HG03097 (cell line): ENCODE measurements around the gene TAF6.

ENCODE experiments used
- ATAC-seq: cut with Tn5 transposase; IDR thresholded peaks from one replicate; pipeline ENCODE4 v1.9.1; 2021; ENCODE audit not compliant: unreplicated experiment, low FRiP score

The TAF6 gene

DNA sequence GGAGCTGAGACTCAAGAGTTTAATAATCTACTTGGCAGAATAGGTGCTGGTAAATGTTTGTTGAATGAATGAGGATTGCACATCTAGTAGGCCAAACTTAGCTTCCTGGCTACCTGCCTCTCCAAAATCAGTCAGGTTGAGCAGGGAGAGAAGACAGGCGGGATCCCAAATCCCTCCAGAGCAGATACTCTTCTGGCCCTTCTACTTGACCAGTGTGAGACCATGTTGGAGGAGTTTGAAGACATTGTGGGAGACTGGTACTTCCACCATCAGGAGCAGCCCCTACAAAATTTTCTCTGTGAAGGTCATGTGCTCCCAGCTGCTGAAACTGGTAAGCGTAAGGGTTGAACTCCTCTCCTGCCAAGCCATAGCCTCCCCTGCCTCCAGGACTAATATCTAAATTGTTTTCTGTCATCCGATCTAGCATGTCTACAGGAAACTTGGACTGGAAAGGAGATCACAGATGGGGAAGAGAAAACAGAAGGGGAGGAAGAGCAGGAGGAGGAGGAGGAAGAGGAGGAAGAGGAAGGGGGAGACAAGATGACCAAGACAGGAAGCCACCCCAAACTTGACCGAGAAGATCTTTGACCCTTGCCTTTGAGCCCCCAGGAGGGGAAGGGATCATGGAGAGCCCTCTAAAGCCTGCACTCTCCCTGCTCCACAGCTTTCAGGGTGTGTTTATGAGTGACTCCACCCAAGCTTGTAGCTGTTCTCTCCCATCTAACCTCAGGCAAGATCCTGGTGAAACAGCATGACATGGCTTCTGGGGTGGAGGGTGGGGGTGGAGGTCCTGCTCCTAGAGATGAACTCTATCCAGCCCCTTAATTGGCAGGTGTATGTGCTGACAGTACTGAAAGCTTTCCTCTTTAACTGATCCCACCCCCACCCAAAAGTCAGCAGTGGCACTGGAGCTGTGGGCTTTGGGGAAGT, 5.4 kb upstream of the TAF6 start:
- ATAC-seq: no peak

DNA sequence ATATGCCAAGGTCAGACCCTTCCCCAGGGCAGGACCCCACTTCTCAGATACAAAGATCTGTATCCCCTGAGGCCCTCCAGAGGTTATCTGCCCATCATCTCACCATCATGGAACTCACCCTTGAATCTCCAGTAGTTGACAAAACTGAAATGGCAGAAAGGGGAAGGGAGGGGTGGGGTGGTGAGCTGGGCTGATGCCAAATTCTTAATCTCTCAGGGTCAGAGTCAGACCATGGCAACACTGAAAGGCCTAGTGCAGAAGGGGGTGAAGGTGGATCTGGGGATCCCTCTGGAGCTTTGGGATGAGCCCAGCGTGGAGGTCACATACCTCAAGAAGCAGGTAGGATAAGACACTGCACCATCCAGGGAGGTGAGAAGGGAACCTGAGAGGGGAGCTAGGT, 3.4 kb upstream of the TAF6 start:
- no peak for ATAC-seq

DNA sequence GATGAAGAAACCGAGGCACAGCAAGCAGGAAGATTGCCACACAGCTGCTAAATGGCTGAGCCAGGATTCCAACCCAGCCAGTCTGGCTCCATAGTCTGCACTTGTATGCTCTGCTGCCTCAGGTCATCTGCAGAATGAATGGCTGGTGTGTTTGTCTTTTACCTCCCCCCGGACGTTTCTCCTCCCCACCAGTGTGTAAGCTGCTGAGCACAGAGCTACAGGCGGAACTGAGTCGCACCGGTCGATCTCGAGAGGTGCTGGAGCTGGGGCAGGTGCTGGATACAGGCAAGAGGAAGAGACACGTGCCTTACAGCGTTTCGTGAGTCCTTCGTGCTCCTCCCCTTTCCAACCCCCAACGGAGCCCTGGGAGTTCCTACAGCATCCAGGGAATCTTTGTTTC, 2.9 kb upstream of the TAF6 start:
- no peak for ATAC-seq

DNA sequence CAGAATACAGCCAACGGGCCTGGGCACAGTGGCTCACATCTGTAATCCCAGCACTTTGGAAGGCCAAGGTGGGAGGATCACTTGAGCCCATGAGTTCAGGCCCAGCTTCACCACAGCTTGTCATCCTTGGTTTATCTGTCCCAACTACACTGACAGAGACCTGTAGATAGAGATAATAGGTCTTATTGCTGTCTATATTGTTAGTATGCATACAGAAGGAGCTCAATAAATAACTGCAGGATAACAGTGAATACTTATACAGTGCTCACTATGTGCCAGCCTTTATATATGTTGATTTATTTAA, 1.5 kb upstream of the TAF6 start:
- no peak for ATAC-seq

DNA sequence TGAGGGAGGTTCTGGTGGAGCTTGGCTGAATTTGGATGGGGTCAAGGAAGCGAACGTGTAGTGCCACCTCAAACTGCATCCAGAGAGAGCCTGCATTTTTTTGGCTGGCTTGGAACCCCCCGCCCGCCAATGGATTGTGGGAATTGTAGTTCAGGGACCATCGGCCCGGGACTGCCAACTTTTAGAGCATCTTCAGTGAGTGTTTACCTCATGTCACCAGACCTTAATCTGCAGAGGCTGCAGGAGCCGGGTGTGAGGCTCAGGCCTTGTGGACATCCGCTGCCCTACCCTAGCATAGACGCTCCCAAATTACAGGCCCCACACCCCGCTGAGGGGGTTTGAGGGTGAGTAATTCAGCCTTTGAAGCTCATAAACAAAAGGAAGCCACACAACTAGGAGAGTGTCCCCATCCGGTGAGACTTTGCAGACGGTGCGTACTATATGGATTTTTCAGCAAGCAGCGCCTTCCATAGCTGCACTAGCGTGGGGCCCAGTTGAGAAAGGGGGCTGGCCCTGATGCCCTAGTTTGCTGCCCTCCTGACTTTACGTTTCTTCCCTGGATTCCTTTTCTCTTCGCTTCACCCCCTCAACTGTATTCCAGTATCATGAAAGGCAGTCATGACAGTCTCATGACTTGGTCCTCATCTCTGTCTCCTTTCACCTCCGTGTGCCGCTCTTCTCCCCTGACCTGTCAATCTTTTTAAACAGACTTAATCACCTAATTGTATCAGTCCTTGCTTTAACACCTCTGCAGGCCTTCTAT, 993 bp upstream of the TAF6 start:
- peak; percentile 38 for ATAC-seq

DNA sequence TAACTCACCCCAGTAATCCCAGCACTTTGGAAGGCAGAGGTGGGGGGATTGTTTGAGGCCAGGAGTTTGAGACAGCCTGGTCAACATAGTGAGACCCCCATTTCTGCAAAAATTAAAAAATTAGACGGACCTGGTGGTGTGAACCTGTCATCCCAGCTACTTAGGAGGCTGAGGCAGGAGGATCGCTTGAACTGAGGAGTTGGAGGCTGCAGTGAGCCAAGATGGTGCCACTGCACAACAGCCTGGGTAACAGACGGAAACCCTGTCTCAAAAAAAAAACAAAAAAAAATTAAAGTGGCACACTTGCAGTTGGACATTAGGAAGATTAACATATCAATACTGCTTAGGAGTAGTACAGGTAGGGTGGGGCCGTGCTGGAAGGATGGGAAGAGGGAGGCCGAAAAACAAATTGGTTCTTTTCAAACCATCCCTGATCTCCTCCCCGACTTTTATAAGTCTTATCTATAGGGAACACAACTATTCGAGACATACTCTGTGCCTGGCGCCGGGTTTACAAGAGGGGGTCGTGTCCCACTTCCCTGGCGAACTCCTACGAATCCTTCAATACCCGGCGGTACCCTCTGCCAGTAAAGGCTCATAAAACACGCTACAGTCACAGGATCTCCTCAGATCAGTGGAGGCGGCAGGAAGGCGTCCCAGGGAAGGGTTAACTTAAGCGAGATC, 628 bp downstream of the TAF6 start:
- no peak for ATAC-seq

DNA sequence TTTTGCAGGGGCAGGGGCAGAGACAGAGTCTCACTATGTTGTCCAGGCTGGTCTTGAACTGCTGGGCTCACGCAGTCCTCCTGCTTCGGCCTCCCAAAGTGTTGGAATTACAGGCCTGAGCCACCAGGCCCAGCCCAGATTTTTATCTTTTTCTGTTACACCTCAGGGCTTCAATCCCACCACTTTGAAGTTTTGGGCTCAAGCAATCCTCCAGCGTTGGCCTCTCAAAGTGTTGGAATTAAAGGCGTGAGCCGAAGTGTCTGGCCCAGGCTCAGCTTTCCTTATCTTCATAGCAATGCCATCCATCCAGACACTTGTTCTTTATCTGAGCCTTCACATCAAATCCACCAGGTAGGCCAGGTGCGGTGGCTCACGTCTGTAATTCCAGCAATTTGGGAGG, 4.1 kb downstream of the TAF6 start:
- no peak for ATAC-seq

DNA sequence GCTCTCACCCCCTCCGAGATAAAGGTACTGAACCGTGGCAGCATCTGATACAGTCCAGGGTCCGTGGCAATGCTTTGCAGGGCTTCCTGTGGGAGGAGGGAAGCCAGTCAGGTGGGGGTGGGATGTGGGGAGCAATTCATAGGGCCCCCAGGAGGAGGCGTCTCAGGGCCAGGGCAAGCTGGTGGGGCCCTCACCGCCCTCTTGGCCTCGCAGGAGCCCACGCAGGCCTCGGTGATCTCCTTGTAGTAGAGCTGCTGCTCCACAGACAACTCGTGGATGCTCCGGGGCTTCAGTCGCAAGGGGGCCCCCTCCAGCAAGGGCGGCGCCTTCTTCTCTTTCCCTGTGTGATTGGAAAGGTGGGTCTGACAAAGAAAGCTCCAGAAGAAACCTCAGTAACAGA, 7.2 kb downstream of the TAF6 start:
- no peak for ATAC-seq

DNA sequence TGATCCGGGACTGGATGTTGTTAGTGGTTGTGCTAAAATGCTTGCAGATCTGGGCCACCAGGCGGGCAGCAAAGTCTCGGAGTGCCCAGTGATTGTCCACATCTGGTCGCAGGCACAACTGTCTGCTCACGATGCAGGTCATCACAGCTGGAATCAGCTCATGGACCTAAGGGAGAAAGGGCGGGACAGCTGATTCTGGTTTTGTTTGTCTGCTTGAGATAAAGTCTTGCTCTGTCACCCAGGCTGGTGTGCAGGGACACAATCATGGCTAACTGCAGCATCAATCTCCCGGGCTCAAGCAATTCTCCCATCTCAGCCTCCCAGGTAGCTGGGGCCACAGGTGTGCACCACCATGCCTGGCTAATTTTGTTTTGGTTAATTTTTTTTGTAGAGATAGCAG, 8.0 kb downstream of the TAF6 start:
- no peak for ATAC-seq

DNA sequence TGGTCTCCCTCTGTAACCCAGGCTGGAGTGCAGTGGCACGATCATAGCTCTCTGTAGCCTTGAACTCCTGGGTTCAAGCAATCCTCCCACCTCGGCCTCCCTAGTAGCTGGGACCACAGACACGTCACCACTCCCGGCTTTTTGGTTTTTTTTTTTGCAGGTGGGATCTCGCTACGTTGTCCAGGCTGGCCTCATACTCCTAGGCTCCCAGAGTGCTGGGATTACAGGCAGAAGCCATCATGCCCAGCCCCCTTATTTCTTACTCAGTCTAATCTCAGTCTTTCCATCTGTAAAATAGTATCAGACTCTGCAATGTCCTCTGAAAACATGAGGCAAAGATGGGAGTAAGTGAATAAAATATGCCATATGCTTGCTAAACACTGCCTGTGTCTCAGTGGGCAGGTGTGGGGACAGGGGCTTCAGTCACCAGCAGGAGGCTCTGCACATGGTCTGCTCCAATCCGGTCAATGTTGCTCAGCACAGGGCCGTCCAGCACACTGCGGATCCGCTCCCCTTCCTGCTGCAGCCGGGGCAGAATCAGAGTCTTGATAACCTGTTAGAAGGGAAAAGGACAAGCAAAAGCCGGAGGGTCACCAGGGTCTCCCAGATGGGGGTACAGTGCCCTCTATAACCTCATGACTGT, 9.5 kb downstream of the TAF6 start:
- ATAC-seq: no peak

DNA sequence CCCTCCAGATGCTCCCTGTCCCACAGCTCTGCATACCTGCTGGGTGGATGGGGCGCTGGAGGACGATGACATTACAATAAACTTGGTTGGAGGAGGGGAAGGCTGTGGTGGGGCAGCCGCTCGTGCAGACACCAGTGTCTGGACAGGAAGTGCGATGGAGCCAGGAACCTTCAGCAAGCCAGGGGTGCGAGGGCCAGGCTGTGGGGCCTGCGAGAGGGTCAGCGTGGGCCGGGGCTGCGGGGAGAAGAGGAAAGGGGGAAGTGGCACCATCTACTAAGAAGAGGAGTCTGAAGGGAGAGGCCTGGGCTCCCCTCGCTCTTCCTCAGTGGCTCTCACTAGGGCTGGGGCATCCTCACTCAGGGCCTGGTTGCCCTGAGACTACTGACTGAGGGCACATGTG, 11.3 kb downstream of the TAF6 start:
- no peak for ATAC-seq

DNA sequence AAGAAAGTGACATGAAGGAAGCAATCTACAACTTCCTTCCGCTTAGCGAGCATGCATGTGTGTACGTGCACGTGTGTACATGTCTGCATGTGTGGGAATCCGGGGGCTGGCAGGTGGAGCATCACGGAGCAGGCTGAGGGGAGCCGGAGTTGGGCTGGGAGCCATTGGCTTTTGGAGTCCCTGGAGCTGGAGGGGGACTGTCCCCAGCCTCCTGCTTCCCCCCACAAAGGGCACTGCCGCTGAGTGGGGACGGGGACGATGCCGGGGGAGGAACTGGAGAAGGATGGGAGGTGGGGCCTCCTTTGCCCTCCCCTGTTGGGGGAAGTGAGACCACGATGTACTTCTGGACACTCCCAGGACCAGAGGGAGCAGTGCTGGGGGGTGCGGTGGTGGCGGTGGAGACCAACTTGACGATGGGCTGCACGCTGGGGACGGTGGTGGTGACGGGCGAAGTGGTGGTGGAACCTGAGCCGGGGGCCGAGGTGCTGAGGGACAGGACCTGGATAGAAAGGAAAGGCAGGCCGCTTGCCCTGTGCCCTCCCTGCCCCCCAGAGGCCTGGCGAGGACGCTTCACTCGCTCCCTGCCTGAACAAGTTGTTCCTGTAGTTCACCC, 11.9 kb downstream of the TAF6 start:
- ATAC-seq: no peak

DNA sequence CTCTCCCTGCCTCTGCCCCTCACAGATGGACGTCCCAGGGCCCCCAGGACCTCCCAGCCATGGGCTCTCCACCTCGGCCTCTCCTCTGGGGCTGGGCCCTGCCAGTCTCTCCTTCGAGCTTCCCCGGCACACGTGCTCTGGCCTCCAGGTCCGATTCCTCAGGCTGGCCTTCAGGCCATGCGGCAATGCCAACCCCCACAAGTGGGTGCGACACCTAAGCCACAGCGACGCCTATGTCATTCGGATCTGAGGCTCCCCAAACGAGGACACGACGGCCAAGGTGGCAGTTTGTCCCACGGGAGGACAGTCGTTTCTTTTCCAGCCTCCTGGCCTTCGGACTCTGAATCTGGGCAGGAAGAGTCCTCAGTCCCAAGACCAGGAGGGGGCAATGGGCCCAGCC, 12.5 kb downstream of the TAF6 start:
- no peak for ATAC-seq

DNA sequence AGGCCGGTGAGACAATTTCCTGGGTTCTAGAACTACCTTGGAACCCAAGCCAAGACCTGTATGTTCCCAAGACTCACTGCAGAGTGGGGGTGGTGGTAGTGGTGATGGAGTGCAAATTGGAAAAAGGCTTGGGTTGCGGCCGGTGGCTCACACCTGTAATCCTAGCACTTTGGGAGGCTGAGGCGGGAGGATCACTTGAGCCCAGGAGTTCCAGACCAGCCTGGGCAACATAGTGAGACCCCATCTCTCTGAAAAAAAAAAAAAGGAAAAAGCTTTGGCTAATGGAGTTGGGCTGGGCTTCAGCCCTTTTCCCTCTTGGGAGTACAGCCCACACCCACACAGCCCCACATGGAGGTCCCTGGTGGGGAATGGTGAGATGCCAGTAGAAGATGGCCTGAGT, 13.6 kb downstream of the TAF6 start:
- no peak for ATAC-seq

DNA sequence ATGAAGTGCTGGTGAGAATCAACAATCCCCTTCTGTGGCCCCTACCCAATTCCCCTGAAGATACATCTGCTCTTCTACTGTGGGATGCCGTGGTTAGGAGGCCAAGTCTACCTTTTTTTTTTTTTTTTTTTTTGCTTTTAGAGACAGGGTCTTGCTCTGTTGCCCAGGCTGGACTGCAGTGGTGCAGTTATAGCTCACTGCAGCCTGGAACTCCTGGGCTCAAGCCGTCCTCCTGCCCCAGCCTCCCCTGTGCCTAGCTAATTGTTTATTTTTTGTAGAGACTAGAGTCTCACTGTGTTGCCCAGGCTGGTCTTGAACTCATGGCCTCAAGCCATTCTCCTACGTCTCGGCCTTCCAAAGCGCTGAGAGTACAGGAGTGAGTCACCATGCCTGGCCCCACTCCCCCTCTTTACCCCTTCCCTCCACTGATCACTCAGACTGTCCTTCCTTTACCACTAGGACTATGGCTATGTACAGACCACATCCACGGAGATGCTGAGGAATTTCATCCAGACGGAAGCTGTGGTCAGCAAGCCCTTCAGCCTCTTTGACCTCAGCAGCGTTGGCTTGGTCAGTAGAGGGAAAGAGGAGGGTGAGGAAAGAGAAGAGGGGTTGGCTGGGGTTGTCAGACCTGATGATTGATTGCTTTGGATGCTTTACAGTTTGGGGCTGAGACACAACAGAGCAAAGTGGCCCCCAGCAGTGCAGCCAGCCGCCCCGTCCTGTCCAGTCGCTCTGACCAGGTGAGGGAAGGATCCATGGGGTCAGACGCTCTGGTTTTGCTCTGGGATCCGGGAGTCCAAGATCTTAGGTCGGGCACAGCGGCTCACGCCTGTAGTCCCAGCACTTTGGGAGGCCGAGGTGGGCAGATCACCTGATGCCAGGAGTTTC, 16.0 kb downstream of the TAF6 start:
- no peak for ATAC-seq

DNA sequence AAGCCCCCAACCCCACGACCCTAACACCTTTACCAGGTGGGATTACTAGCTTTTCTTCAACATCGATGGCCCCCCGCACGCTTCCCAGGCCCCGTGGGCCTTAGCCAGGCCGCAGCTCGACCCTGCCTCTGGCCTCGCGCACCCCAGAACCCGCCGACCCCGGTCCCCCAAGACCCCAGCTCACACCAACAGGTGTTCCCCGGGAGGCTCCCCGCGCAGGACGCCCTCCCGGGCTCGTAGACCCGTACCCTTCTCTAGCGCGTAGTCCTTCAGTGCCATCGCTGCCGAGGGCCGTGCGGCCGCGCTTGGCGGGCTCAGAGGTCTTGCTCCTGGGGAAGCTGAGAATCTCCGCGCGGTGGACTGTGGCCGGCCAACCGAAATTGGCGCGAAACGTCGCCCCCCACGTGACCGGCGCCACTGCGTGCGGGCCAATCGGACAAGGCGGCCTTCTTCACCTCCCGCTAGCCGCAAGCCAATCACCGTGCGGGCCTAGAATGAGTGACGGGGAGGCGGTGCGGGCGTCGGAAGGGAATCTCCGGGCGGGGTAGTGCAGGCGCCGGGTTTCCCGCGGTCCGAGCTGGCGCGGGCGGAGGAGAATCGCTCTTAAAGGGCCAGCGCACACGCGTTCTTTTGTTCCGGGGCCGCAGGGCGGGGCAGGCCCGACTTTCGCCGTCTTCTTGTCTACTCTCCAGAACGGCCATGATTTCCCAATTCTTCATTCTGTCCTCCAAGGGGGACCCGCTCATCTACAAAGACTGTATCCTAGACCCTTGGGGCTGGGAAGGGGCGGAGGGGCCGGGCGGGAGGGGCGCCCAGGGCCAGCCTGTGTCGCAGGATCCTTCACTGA, 17.9 kb downstream of the TAF6 start, which contains the start of the genes AP4M1 and MCM7:
AP4M1 (plus strand) TSS at position 628 of the 847 bp plus-strand sequence; CDS start at position 700, 72 bp downstream.
MCM7 (minus strand) TSS at position 382 of the 847 bp plus-strand sequence; CDS start at position 279, 103 bp downstream.
- peak; percentile 65 for ATAC-seq

DNA sequence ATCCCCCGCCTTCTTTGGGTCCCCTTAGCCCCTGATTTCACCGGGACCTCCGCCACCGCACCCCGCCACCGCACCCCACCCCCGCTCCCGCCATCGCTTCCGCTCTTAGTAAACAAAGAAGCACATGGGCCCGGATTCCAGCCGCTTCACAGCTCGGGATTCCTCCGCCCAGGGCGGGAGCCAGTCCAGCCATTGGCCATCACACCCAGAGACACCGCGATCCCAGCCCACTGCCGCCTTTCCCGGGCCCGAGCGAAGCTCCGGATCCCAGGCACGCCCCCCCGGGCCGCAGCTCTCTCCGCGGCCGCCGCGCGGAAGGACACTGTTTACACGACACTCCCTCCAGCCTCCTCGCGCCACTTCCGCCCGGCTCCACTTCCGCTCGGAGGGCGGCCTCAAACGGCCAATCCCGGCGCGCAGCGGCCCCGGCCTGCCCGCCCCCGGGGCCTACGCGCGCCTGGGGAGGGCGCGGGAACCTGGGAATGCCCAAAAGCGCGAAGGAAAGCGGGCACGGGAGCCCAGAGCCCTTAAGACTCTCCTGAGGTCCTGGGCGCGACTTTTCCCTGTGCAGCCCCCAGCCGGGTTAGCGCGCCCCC, 18.6 kb downstream of the TAF6 start:
- ATAC-seq: peak; percentile 55

DNA sequence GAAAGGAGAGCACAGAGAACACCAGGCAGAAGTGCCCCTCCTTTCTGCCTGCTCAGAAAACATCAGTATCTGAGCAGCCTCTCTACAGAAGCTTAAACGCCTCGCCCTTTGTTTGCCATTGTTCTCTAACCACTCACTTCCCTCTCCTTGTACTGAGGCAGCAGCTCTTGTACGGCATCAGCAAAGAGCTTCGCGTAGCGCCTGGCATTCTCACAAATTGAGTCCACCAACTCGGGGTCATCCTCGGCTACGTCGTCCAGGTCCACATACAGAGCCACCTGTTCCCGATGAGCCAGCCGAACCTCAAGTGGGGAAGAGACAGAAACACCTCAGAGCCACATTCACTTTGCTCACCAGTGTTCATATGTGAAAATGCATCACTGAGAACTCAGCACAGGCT, 19.7 kb downstream of the TAF6 start:
- no peak for ATAC-seq
